Fibroblast of skin of right biceps (primary cell): ENCODE data around the gene NSMCE3.
"Not testable (repeated sequence)": the region's sequence is repeated elsewhere in the genome, so short reads cannot be mapped to it uniquely, and the experiment has no call there.

Source experiments
- DNase-seq: peaks from one replicate; pipeline ENCODE4 v3.0.0-alpha.2; 2013

NSMCE3 gene

DNA sequence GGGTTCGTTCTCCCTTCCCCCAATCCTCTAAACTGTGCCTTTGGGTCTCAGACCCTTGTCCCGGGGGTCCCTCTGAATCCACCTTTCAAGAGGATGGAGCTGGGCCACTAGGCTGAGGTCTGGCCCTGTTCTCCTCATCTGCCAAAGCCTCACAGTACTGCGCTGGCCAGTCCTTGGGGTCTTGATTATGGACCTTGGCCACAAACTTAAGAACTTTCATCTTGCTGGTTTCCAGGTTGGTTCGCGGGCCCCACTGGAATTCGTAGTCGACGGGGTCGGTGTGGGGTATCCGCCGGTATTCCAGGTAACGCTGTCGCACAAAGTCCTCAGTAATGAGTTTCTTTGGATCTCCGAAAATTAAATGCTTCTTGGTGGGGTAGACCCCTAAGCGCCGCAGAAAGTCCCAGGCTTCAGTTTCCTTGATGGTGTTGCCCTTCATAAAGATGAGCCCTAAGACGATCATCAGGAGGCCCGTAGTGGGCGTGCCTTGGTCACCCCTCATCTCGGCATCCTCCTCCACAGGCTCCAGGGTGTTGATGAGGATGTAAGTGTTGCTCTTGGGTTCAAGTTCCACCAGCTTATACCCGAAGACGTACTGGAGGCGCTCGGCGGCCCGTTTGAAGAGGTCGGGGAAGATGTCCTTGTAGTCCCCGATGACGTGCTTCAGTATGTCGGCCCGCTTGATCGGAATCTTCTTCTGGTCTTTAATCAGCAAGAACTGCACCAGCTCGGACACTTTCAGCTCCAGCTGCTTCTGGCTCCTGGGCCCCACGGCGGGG is 727 bp downstream of the NSMCE3 start:
- peak; percentile 37 for DNase-seq

DNA sequence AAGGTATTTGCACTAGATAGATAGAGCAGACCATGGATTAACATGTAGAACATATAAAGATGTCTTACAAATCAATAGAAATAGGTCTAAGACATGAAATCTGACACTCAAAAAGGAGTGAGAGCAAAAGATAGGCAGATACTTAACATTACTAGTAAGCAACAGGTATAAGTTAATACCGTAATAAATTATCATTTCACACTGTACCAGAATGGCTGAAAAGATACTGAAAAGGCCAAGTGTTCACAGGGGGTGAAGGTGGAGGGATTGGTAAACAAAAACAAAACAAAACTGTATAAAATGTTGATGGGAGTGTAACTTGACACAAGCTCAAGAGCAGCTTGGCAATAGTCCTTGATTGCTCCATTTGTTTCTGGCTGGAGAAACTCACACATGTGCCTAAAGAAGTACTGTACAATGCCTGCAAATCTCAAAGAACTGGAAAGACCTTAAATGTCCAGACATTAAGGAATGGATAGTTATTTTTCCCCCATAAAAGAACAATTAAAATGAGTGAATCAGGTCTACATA is 3.5 kb downstream of the NSMCE3 start:
- no peak for DNase-seq

DNA sequence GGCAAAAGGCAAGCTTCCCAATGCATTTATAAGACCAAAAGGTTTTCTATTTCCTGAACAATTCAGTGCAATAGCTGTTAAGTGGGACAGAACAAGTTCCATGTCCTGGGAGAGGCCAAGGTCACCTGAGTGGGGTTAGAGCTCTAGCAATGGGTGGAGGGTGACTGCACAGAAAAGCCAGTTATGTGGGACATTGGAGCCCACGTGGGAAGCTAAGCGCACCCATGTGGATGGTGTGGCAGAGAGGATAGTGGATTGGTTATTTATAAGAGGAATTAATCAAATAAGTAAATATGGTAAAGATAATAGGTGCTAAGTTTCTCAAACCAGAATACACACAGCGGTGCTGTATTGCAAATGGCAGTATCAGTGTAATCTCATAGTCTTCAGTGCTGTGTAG is 6.3 kb downstream of the NSMCE3 start:
- no peak for DNase-seq

DNA sequence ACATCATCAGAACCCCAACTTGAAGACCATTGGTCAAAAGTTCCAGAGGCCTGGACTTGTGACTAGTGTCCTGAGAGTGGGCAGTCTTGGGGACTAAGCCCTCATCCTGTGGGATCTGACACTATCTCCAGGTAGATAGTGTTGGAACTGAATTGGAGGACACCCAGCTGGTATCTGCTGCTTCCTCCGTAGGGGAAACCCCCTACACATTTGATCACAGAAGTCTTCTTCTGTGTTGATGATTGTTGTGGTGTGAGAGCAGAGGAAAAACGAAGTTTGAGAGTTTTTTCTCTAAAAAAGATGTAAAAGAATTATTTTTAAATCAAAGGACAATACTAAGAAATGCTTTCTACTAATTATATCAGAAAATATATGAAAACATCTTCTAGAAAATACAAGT is 6.9 kb downstream of the NSMCE3 start:
- DNase-seq, result no peak

DNA sequence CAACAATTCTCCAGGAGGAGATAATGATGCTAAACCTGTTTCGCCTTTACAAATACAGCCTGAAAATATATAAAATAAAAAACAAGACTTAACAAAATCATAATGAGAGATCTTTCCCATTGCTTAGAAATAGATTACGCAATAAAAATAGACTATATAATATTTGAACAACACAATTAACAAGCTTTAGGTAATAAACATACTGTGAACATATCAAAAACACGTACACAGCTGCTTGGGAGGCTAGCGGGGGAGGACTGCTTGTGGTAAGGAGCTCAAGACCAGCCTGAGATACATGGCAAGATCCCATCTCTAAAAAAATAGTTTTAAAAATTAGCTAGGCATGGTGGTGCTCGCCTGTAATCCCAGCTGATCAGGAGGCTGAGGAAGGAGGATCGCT is 8.7 kb downstream of the NSMCE3 start:
- no peak for DNase-seq

DNA sequence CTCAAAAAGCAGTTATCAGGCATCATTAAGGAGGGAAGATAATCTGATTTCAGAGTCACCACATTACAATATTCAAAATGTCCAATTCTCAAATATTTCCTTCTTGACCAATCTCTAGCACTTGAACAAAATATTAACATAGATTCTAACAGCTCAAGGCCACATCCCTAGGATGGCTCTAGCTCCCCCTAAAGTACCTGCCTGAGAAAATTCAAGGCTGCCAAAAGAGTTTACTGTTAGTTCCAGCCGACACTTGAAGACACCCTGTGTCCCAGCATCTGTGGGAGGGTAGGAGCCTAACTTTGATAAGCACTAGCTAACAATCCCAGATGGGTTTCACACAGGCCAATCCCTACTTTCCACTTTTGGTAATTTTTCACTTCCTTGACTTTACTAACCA is 10.4 kb downstream of the NSMCE3 start:
- DNase-seq, result no peak

DNA sequence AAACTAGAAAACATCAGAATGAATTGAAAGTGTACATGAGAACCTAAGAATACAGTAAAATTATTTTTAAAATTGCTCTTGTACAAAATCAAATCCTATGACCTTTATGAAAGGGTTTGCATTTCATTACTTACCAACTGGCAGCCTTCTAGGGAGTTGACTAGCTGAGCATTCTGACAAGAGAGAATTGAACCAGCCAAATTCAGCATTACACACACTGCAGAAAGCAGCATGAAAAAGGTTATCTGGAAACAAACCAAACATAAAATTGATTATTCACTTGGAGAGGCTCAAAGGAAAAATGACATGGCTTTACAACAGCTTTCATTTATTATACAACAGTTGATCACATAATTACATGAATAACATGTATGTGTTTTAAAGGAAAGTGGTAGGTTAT is 17.4 kb downstream of the NSMCE3 start:
- DNase-seq, result no peak

DNA sequence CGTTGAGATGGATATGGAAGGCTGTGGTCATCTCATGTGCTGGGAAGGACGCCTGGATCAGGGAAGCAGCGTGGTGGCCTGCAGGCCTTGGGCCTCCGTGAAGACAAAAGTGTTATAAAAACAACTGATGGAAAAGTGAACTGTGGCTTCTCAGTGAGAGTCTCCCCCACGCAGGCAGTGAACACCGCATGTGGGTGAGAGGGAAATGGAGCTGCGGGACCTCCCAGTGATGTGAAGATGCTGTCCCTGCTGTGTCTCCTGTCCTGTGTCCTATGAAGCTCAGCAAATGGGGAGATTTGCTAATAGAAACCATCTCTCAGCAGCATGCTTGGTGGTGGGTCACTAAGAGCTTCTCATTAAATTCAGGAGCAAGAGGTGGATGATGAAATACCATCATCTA is 25.1 kb downstream of the NSMCE3 start:
- DNase-seq, result no peak

DNA sequence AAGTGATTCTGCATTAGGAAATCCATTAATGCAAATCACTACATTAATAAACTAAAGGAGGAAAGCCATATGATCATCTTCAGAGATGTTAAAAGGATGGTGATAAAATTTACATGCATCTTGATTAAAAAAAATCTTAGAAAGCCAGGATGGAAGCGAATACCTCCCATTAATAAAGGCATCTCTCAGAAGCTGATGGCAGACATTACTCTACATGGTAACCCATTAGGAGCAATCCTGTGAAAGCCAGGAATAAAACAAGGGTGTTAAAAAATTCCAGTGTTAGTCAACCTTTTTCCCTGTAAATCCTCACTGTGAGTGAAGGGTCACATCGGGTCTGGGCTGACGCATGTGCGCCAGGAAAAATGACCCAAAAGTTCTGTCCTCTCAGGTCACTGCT is 25.5 kb downstream of the NSMCE3 start:
- DNase-seq, result no peak

DNA sequence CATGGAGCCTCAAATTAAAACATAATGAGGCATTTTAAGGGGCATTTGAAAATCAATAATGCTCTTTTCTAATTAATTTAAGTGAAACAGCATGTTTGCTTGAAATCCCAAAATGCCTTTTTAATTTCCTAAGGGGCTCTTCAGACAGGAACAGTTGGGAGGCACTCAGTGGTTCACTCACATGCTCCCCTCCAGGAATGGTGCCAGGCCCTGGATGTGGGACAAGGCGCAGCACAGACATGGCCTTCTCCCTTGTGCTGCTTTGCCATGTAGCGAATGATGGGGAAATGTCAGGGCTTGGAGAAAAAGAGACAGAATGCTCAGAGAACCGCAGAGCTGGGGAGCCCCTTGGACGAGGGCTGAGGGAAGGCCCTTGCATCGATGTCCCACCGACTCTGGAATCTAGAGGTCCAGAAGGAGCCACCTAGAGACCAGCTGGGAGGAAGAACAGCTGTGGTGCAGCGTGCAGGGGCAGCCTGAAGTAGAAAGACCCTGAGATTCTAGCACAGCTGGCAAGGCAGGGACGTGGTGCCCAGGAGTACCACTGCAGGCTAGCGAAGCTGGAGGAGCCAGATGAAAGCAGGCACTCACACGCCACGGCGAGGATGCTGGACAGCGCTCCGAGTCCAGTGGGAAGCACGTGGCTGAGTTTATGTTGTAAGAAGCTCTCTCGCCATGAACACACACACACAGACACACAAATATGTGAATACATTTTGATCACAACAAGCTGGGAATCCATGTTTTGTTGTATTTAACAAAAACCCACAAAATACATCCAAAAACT is 27.0 kb downstream of the NSMCE3 start:
- no peak for DNase-seq

DNA sequence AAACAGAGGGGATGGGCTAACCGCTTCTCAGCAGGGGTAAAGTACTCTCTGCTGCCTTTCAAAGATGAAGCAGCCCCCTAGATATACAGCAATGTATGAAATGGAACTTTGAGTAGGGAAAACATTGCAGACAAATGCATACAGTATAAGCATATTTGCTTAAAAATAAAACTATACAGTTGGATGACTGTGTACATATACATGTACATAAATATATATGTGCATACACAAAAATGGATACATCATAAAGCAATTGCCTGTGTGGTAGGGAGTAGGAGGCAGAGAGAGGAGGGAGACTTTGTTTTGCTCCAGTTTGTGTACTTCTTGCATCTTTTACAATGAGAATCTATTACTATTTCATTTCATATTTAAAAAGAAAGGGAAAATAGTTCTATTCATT is 28.4 kb downstream of the NSMCE3 start:
- no peak for DNase-seq

DNA sequence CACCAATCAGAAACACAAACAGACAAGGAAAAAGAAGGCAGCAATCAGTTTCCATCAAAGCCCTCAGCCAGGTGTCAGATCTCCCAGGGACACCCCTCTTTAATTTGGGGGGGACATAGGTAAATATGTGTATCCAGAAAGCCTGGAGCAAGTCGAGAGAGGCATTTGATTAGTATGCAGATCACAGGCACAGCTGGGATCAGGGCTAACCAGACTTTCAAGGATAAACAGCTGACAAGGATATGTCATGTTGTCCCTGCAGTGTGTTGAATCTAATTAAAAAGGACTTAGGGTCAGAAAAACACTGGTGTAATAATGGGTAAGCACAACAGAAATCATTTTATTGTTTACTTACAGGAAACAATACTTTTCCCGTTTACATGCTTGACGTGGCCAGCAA is 30.2 kb downstream of the NSMCE3 start:
- no peak for DNase-seq

DNA sequence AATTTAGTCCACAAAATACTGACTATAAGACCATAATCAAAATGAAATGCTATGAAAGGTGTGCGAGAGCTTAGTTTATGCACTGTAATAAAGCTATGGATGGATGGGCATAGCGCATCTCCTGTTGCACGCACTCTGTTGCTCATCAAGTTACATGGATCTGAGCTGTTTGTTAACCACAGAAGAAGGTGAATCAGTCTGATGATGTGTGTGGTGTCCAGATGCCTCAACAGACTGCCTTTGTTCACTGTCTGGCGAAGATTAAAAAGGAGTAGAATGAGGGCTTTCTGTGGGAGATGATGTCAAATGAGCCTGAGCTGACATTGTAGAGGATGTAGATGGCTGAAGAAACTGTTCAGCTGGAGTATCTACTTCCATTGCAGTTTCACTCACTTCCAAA is 36.1 kb downstream of the NSMCE3 start:
- peak; percentile 52 for DNase-seq

DNA sequence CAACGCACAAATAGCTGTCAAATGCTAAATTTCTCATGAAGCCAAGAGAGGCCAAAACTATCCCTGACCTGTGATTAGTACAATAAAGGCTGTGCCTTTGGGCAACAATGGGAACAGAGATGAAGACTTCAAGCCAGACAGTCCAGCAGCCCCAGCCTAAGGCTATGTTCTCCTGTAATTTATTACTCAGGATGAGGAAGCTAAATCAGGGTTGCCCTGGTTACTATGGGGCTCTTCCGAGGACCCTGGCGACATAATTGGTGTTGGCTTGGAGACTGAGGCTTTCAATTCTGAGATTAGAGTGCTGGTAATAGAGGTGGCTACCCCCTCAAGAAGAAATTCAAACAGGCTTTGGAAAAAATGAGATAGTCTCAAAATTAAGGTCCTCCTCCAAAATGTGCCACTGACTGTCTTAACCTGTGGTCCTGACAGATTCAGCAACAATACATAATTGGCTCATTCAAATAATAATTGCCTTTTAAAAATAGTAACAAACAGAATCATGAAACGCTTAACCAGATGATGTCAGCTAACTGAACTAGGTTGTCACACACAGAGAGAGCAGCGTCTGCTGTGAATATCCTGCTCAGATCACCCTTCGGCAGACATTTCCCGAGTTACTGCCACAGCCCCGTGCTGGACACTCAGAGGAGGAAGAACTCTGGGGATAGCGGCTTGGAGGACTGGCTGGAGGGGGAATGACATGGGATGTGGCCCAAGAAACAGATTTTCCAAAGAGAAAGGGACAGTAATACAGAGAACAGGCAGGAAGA is 43.0 kb downstream of the NSMCE3 start:
- peak; percentile 14 for DNase-seq

DNA sequence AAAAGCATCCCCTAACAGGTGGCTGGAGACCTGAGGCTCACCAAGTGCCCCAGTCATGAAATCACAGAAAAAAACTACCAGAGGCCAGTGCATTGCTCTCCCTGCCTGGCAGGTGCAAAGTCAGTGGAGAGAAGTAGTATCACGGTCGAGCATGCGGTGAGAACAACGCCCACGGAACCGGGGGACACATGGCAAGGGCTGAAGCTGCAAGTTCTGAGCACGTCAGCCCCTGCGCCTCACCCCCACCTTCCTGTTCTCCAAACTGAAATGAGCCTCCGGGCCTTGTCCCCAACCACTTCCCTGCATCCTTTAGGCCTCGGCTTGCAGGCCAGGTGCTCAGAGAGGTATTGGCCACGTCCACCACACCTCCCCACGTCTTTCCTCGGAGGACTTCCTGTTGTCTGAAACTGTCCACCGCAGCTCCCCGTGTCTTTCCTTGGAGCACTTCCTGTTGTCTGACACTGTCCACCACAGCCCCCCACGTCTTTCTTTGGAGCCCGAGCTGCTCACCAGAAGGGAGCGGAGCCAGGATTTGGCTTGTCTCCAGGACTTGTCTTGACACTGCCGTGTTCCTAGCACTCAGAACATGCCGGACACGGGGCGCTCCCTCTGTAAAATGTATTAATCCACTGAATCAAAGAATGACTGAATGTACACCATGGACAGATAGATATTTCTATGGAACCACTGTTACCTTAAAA is 43.9 kb downstream of the NSMCE3 start:
- DNase-seq, result no peak

DNA sequence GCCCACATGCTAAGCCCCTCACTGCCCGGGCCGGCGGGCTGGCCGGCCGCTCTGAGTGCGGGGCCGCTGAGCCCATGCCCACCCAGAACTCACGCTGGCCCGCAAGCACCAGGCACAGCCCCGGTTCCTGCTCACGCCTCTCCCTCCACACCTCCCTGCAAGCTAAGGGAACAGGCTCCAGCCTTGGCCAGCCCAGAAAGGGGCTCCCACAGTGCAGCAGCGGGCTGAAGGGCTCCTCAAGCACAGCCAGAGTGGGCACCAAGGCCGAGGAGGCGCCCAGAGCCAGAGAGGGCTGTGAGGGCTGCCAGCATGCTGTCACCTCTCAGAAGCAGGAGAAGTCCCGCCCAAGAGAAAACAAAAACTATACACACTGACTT is 44.6 kb downstream of the NSMCE3 start:
- DNase-seq, result not testable (repeated sequence)

DNA sequence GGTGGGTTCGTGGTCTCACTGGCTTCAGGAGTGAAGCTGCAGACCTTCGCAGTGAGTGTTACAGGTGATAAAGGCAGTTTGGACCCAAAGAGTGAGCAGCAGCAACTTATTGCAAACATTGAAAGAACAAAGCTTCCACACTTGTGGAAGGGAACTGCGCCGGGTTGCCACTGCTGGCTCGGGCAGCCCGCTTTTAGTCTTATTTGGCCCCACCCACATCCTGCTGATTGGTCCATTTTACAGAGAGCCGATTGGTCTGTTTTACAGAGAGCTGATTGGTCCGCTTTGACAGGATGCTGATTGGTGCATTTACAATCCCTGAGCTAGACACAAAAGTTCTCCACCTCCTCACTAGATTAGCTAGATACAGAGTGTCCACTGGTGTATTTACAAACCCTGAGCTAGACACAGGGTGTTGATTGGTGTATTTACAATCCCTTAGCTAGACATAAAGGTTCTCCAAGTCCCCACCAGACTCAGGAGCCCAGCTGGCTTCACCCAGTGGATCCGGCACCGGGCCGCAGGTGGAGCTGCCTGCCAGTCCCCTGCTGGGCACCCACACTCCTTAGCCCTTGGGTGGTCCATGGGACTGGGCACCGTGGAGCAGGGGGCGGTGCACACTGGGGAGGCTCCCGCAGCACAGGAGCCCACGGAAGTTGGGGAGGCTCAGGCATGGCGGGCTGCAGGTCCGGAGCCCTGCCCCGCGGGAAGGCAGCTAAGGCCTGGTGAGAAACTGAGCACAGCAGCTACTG is 45.2 kb downstream of the NSMCE3 start:
- not testable (repeated sequence) for DNase-seq

DNA sequence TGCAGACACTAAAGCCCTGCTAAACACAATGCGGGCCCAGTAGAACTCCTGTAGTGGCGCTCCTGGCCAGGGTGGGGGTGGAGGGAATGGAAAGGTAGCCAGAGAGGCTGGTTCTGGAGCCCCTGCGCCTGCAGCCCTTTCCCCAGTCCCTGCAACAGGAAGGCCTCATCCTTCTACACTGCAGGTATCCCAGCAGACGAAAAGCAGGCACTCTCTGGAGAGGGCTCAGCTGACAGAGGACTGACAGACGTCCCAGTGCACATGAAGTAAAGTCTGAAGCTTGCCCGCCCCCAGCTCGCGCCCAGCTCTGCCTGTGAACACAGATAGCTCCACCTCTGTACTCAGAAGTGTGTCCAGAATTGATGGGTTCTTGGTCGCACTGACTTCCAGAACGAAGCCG is 46.0 kb downstream of the NSMCE3 start:
- DNase-seq, result no peak

DNA sequence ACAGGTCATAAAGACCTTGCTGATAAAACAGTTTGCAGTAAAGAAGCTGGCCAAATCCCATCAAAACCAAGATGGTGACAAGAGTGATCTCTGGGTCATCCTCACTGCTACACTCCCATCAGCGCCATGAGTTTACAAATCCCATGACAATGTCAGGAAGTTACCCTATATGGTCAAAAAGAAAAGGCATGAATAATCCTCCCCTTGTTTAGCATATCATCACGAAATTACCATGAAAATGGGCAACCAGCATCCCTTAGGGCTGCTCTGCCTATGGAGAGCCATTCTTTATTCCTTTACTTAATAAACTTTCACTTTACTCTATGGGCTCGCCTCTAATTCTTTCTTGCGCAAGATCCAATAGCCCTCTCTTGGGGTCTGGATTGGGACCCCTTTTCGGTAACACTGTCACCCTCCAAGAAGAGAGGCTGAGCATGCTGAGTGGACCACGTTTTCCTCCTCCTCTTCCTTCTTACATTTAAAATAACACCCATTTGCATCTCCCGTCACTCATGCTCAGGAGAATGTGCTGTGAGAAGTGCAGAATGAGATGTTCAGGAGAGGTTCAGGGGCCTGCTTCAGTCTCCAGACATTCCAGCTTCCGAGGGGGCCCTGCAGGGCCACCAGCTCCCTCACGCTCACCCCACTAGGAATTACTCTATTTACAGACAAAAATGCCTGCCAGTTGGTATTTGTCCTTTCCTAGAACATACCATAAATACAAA is 47.3 kb downstream of the NSMCE3 start:
- no peak for DNase-seq

DNA sequence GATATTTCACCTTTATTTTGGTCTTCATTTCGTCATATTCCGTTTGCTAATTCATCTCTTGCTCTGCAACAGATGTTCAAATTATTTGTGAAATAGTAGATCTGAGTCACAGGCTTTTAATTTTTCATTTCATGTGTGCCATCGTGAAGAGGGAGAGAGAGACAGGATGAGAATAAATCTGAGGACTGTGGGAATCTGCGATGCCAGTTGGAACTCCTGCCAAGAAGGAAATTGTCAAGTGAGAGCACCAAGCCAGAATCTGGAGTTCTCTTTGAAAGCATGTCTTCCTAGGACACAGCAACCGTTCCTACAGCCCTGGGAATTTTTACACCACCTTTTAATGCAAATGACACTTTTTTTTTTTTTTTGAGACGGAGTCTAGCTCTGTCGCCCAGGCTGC is 48.8 kb downstream of the NSMCE3 start:
- no peak for DNase-seq

DNA sequence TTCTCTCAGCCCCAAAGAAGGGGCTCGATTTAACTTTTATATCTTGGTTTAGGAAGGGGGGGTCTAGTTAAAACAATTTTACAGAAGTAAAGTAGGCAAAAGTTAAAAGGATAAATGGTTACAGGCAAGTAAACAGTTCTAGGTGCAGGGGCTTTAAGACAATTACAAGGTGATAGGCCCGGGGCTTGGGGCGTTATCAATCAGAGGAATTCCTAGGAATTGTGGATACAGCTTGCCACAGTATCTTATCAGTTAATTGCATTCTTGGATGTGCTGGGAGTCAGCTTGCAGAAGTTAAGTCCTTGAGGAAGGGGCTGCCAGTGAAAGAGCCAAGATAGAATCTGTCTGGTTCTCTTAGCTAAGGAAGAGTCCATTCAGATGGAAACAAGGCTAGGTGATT is 52.7 kb downstream of the NSMCE3 start:
- DNase-seq, result no peak
